NB4 (cell line): Measurements from ENCODE around the gene RPS28.
"Not testable (repeated sequence)": the region's sequence is repeated elsewhere in the genome, so short reads cannot be mapped to it uniquely, and the experiment has no call there.

Experiments used
- MYC ChIP-seq: IDR thresholded peaks from 2 replicates; pipeline ENCODE4 v1.6.1; 2011; ENCODE audit warnings: low read depth, low read length
- POLR2A ChIP-seq: IDR thresholded peaks from 2 replicates; pipeline ENCODE4 v1.6.1; 2011; ENCODE audit warnings: mild to moderate bottlenecking; ENCODE audit not compliant: insufficient read length; ENCODE audit errors: extremely low read depth
- TF ChIP-seq, protein P1 (sequence below): IDR thresholded peaks from one replicate; pipeline ENCODE4 v1.5.1; 2012; ENCODE audit warnings: low read depth, low read length
- TF ChIP-seq, protein P2 (sequence below): IDR thresholded peaks from 2 replicates; pipeline ENCODE4 v1.6.1; 2011; ENCODE audit warnings: low read depth, low read length

DNA sequence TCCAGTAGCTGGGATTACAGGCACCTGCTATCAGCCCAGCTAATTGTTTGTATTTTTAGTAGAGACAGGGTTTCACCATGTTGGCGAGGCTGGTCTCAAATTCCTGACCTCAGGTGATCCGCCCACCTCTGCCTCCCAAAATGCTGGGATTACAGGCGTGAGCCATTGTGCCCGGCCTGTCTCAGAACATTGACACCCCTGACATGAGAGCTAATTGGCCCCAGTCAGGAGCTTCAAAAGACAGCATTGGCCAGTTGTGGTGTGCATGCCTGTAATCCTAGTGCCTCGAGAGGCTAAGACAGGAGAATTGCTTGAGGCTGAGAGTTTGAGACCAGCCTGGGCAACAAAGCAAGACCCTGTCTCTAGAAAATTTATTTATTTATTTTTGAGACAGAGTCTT is 31.5 kb downstream of the RPS28 start:
- TF ChIP-seq POLR2A, MYC: not testable (repeated sequence)
- TF ChIP-seq, protein P1, sequence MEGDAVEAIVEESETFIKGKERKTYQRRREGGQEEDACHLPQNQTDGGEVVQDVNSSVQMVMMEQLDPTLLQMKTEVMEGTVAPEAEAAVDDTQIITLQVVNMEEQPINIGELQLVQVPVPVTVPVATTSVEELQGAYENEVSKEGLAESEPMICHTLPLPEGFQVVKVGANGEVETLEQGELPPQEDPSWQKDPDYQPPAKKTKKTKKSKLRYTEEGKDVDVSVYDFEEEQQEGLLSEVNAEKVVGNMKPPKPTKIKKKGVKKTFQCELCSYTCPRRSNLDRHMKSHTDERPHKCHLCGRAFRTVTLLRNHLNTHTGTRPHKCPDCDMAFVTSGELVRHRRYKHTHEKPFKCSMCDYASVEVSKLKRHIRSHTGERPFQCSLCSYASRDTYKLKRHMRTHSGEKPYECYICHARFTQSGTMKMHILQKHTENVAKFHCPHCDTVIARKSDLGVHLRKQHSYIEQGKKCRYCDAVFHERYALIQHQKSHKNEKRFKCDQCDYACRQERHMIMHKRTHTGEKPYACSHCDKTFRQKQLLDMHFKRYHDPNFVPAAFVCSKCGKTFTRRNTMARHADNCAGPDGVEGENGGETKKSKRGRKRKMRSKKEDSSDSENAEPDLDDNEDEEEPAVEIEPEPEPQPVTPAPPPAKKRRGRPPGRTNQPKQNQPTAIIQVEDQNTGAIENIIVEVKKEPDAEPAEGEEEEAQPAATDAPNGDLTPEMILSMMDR, result not testable (repeated sequence)
- TF ChIP-seq, protein P2, sequence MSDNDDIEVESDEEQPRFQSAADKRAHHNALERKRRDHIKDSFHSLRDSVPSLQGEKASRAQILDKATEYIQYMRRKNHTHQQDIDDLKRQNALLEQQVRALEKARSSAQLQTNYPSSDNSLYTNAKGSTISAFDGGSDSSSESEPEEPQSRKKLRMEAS, result not testable (repeated sequence)
